DND-41 (cell line): ENCODE measurements around the gene ANKS1A.

ENCODE experiments used
- CTCF ChIP-seq: IDR thresholded peaks from 2 replicates; pipeline ENCODE4 v1.5.1; 2012; ENCODE audit warnings: borderline replicate concordance, low read length, moderate library complexity, mild to moderate bottlenecking; ENCODE audit not compliant: poor library complexity, severe bottlenecking; ENCODE audit errors: extremely low read depth
- EZH2 ChIP-seq: IDR thresholded peaks from 3 replicates; pipeline ENCODE4 v1.6.1; 2012; ENCODE audit warnings: borderline replicate concordance, low read depth, mild to moderate bottlenecking, moderate library complexity, low read length, inconsistent platforms; ENCODE audit not compliant: severe bottlenecking

- TF ChIP-seq EZH2 (no peak), CTCF (no peak)
These were observed 169.3 kb downstream of the ANKS1A start for GRCh38 chr6:35058358-35058675.
